Psoas muscle (tissue), 8 donors: ENCODE measurements around the gene PARP4. TPM values are rescaled to one million over a fixed set of nuclear protein-coding genes. Genes with fewer than 3 reads are reported as not detected.

Experiments
- ATAC-seq, 4 donors: fragments of 200-7000 bp; cut with Tn5 transposase; one replicate each; pipeline ENCODE4 v1.9.1; 2020; ENCODE audit warnings: moderate library complexity in 3 of 4, mild to moderate bottlenecking in 2 of 4
- DNase-seq, 2 donors: peaks; one replicate each; pipeline ENCODE4 v3.0.0-alpha.2; 2020
- H3K27ac ChIP-seq: fragments of 200-600 bp; one replicate; pipeline ENCODE4 v1.8.0; 2022
- H3K27me3 ChIP-seq, 3 donors: fragments of 200-600 bp in 1 of 3; one replicate each; pipeline versions ENCODE4 v1.6.1 to v1.8.0; 2013 to 2022; ENCODE audit warnings: low read length in 2 of 3, mild to moderate bottlenecking in 2 of 3, moderate library complexity in 1 of 3; ENCODE audit not compliant: insufficient read depth in 3 of 3
- H3K36me3 ChIP-seq, 2 donors: fragments of 200-600 bp in 1 of 2; one replicate each; pipeline versions ENCODE4 v1.6.1 to v1.8.0; 2013 to 2022; ENCODE audit warnings: low read depth in 1 of 2, mild to moderate bottlenecking in 1 of 2, moderate library complexity in 1 of 2; ENCODE audit not compliant: insufficient read depth in 1 of 2
- H3K4me1 ChIP-seq: fragments of 200-600 bp; one replicate; pipeline ENCODE4 v1.8.0; 2022
- H3K4me3 ChIP-seq: fragments of 200-600 bp; one replicate; pipeline ENCODE4 v1.8.0; 2022; ENCODE audit warnings: mild to moderate bottlenecking
- H3K9me3 ChIP-seq: fragments of 200-600 bp; one replicate; pipeline ENCODE4 v1.8.0; 2022
- CTCF ChIP-seq: fragments of 200-600 bp; IDR thresholded peaks from one replicate; pipeline ENCODE4 v1.8.0; 2022; ENCODE audit warnings: antibody characterized with exemption
- WGBS, 3 donors: extraction: QIAGEN DNeasy Blood & Tissue Kit; methylation state at CpG; one replicate each; pipeline versions ENCODE4 v1.1.6 to v1.1.7; 2013; 5-methylcytosine and 5-hydroxymethylcytosine counted together
- intact Hi-C, 2 donors: fragments of 100-400 bp; cut with DNase I; formaldehyde crosslinking; loops; one replicate each; pipeline versions ENCODE4 v1.11.0 to v1.14.2; 2022
- polyA plus RNA-seq, 3 donors: library from polyadenylated mRNA; stranded (reverse); fragments of 200-250 nt; gene quantifications; one replicate each; pipeline ENCODE4 v1.2.3, GENCODE V29; 2013
- total RNA-seq, 4 donors: library from RNA; stranded (reverse); fragmentation: NEBNext Ultra II Directional in 2 of 4; extraction: Animal tissue kit (Norgen Biotek cat#: 25700) in 2 of 4; gene quantifications; one replicate each; pipeline versions ENCODE4 v1.2.1 to v1.2.4, GENCODE V29; 2021 to 2023
- donor health status: healthy with polysubstance abuse.
- donor health status: DM: no; HTN: no; CAD: no; lungs with moderate emphysema.
- donor health status: Bipolar disorder and iron deficiency.
- donor health status: healthy.
- donor health status: DM: yes; HTN: yes; CAD: no.
- donor health status: DM: no; HTN: no; CAD: no.
- donor health status: DM: no; HTN: no; CAD: no.
- donor health status: DM: yes; HTN: yes; CAD: no.

Gene PARP4
- total and polyA plus RNA-seq, 7 donors, result 3.1 to 17.0 (median 6.4) TPM

GRCh38 chr13:24460256-24460655 is 52.3 kb downstream of the PARP4 start:
- no peak for DNase-seq
- Histone ChIP-seq H3K4me1 (no peaks in the 10 kb centered on the region), H3K27me3 (no peaks in the 10 kb centered on the region), H3K9me3 (no peaks in the 10 kb centered on the region), H3K27ac (no peak overlapping the region), H3K4me3 (no peak overlapping the region), H3K36me3 (peaks cover 0 to 36% of the 10 kb centered on the region in 2 donors)
- intact Hi-C loops, result no loop called here
- ATAC-seq, result no peak
- 70 to 92% (median 71%) methylated on average over 3 to 6 of the region's 6 CpGs for WGBS, 3 donors
- TF ChIP-seq CTCF, result no peak

DNA sequence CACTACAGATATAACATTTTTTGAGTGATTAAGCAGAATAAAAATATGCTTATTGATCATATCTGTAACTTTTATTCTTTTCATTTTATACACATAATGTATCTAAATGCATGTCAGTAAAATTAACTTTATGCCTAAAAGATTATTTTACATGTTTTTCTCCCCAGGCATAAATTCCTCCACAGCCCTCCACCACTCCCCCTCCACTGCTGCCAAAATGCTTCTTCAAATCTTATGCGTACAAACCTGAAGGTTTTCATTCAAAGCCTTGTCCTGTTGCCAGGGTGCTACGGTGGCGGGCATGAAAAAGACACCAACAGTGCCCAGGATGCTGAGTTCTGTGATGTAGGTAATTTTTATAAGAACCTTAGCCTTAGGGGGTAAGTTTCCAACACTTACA is 52.9 kb downstream of the PARP4 start:
- H3K27me3 ChIP-seq, result no peaks in the 10 kb centered on the region
- no peak overlapping the region for H3K27ac ChIP-seq
- no peak overlapping the region for H3K4me3 ChIP-seq
- intact Hi-C loops, result no loop called here
- H3K4me1 ChIP-seq, result no peaks in the 10 kb centered on the region
- TF ChIP-seq CTCF, result no peak
- DNase-seq, result no peak
- no peaks in the 10 kb centered on the region for H3K9me3 ChIP-seq
- 87 to 89% (median 88%) methylated on average over 3 of the region's 3 CpGs for WGBS, 3 donors
- ATAC-seq, result no peak
- peaks cover 2 to 40% of the 10 kb centered on the region in 2 donors for H3K36me3 ChIP-seq

- no peak overlapping the region for H3K27ac ChIP-seq
- H3K9me3 ChIP-seq, result no peaks in the 10 kb centered on the region
- no peak for TF ChIP-seq CTCF
- ATAC-seq (no peak), DNase-seq (no peak)
- no peaks in the 10 kb centered on the region for H3K27me3 ChIP-seq
- intact Hi-C loops, result no loop called here
- H3K4me1 ChIP-seq, result no peaks in the 10 kb centered on the region
- H3K4me3 ChIP-seq, result no peak overlapping the region
- WGBS, 3 donors, result 46 to 72% (median 47%) methylated on average over 2 of the region's 2 CpGs
- peaks cover 4 to 45% of the 10 kb centered on the region in 2 donors for H3K36me3 ChIP-seq
These were observed 53.3 kb downstream of the PARP4 start for GRCh38 chr13:24459234-24459633.

GRCh38 chr13:24458736-24459135 is 53.8 kb downstream of the PARP4 start:
- WGBS, 3 donors, result 82 to 94% (median 89%) methylated on average over 4 of the region's 4 CpGs
- no peak for DNase-seq
- H3K36me3 ChIP-seq, result peaks cover 4 to 50% of the 10 kb centered on the region in 2 donors
- no peaks in the 10 kb centered on the region for H3K9me3 ChIP-seq
- no peak overlapping the region for H3K27ac ChIP-seq
- no peak for TF ChIP-seq CTCF
- no peak overlapping the region for H3K4me3 ChIP-seq
- intact Hi-C loops, result no loop called here
- no peaks in the 10 kb centered on the region for H3K4me1 ChIP-seq
- ATAC-seq, result no peak
- no peaks in the 10 kb centered on the region for H3K27me3 ChIP-seq

DNA sequence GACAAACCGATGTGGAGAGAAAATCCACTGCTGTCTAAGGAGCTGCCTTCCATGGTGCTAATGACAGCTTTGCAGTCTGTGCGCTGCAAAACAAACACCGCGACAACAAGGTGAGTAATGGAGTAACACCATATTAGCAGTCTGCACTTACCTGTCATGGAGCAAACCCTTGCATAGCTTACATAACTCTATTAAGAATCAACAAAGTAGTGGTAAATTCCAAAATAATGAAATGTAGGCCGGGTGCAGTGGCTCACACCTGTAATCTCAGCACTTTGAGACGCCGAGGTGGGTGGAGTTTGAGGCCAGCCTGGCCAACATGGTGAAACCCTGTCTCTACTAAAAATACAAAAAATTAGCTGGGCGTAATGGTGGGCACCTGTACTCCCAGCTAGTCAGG is 56.2 kb downstream of the PARP4 start:
- WGBS, 3 donors, result 94 to 97% (median 95%) methylated on average over 8 of the region's 8 CpGs
- no peak overlapping the region for H3K4me3 ChIP-seq
- H3K27me3 ChIP-seq, result no peaks in the 10 kb centered on the region
- peaks cover 4 to 61% of the 10 kb centered on the region in 2 donors for H3K36me3 ChIP-seq
- intact Hi-C loops, result no loop called here
- H3K4me1 ChIP-seq, result no peaks in the 10 kb centered on the region
- no peak for TF ChIP-seq CTCF
- no peaks in the 10 kb centered on the region for H3K9me3 ChIP-seq
- H3K27ac ChIP-seq, result no peak overlapping the region
- no peak for DNase-seq
- no peak for ATAC-seq
